OCI-LY1 (cell line): ENCODE measurements around the gene SMIM13.

Source experiments
- EZH2 ChIP-seq: fragments of 200-600 bp; sonication (generic), shearing (Covaris generic); IDR thresholded peaks from 2 replicates; pipeline ENCODE4 v1.8.0; 2017; ENCODE audit warnings: borderline replicate concordance, mixed run types, mild to moderate bottlenecking, antibody characterized with exemption, low read length, moderate library complexity, mixed read lengths
- TF ChIP-seq, protein P1 (sequence below): fragments of 200-600 bp; sonication (generic), shearing (Covaris generic); IDR thresholded peaks from 2 replicates; pipeline ENCODE4 v1.5.1; 2017; ENCODE audit warnings: mild to moderate bottlenecking, antibody characterized with exemption, low read length, moderate library complexity, mixed read lengths

DNA sequence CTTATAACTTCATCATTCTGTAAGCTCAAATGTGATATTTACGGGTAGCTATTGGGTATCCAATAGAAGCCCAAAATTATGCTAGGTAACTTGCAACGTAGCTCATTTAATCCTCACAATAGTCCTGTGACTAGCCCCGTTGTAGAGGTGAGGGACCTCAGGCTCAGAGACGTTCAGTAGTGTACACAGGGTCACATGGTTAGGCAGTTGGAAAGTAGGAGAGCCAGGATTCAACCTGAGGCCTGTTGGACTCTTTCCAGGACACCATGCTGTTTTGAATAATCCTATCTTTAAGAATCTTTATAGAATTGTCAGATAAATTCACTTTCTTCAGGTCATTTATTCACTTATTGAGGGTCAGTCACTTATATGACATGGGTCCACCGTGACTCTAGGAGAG, 40.3 kb upstream of the SMIM13 start:
- TF ChIP-seq, protein P1, sequence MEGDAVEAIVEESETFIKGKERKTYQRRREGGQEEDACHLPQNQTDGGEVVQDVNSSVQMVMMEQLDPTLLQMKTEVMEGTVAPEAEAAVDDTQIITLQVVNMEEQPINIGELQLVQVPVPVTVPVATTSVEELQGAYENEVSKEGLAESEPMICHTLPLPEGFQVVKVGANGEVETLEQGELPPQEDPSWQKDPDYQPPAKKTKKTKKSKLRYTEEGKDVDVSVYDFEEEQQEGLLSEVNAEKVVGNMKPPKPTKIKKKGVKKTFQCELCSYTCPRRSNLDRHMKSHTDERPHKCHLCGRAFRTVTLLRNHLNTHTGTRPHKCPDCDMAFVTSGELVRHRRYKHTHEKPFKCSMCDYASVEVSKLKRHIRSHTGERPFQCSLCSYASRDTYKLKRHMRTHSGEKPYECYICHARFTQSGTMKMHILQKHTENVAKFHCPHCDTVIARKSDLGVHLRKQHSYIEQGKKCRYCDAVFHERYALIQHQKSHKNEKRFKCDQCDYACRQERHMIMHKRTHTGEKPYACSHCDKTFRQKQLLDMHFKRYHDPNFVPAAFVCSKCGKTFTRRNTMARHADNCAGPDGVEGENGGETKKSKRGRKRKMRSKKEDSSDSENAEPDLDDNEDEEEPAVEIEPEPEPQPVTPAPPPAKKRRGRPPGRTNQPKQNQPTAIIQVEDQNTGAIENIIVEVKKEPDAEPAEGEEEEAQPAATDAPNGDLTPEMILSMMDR = no peak
- no peak for TF ChIP-seq EZH2
